ENCODE measurements around the gene HLA-A. TPM values are rescaled to one million over a fixed set of nuclear protein-coding genes. Genes with fewer than 3 reads are reported as not detected.
"Not testable (repeated sequence)": the region's sequence is repeated elsewhere in the genome, so short reads cannot be mapped to it uniquely, and the experiment has no call there.

Gene HLA-A
- total and polyA plus RNA-seq, 7 experiments from 2014 or later: 1,540 to 3,318 (median 1,985) TPM

GRCh38 chr6:29980013-29980412 lies 37.7 kb downstream of the HLA-A start:
- DNase-seq; H3K36me3 ChIP-seq (ENCODE audit: control insufficient read depth in 2 of 3, insufficient read depth in 3 of 3, low read length in 3 of 3); POLR2A ChIA-PET; H3K9me3 ChIP-seq (ENCODE audit: control insufficient read depth in 2 of 3, low read length in 3 of 3); H3K4me3 Mint-ChIP-seq; ATAC-seq; CTCF ChIA-PET; H3K4me3 ChIP-seq (ENCODE audit: low read length); H3K36me3 Mint-ChIP-seq; H3K27ac Mint-ChIP-seq; H3K9me3 Mint-ChIP-seq; intact Hi-C loops (cut with micrococcal nuclease); H3K27ac ChIP-seq (ENCODE audit: low read depth, low read length): not testable (repeated sequence)
- Histone ChIP-seq H3K27me3 (ENCODE audit: control insufficient read depth in 2 of 2, insufficient read depth in 2 of 2, low read length in 2 of 2) (peaks cover 6 to 12% of the 10 kb centered on the region in 2 donors), H3K4me1 (ENCODE audit: control insufficient read depth in 2 of 2, insufficient read depth in 2 of 2, low read length in 2 of 2) (peaks cover 14 to 19% of the 10 kb centered on the region in 2 donors)
- Mint-ChIP-seq H3K27me3 (peaks cover 25 to 57% (median 33%) of the 10 kb centered on the region in 5 donors), H3K4me1 (peaks cover 18 to 25% (median 22%) of the 10 kb centered on the region in 7 donors)

GRCh38 chr6:29980511-29980910 lies 38.2 kb downstream of the HLA-A start:
- H3K27ac Mint-ChIP-seq: no peak overlapping the region
- H3K9me3 Mint-ChIP-seq: peaks cover 0 to 2% (median 0%) of the 10 kb centered on the region in 11 donors
- H3K27me3 ChIP-seq (ENCODE audit: control insufficient read depth in 2 of 2, insufficient read depth in 2 of 2, low read length in 2 of 2): peaks cover 6 to 7% of the 10 kb centered on the region in 2 donors
- peaks cover 20 to 52% (median 28%) of the 10 kb centered on the region in 5 donors for H3K27me3 Mint-ChIP-seq
- H3K9me3 ChIP-seq (ENCODE audit: control insufficient read depth in 2 of 3, low read length in 3 of 3): no peaks in the 10 kb centered on the region
- ChIA-PET POLR2A (no interaction called here), CTCF (no interaction called here)
- H3K4me3 Mint-ChIP-seq: no peak overlapping the region
- no peak overlapping the region for H3K4me3 ChIP-seq (ENCODE audit: low read length)
- H3K4me1 Mint-ChIP-seq: peaks cover 14 to 20% (median 17%) of the 10 kb centered on the region in 7 donors
- H3K4me1 ChIP-seq (ENCODE audit: control insufficient read depth in 2 of 2, insufficient read depth in 2 of 2, low read length in 2 of 2): peaks cover 9 to 14% of the 10 kb centered on the region in 2 donors
- no peaks in the 10 kb centered on the region for H3K36me3 ChIP-seq (ENCODE audit: control insufficient read depth in 2 of 3, insufficient read depth in 3 of 3, low read length in 3 of 3)
- intact Hi-C loops (cut with micrococcal nuclease): no loop called here
- DNase-seq: no peak
- no peak for ATAC-seq
- H3K36me3 Mint-ChIP-seq: peaks cover 0 to 3% (median 0%) of the 10 kb centered on the region in 5 donors
- H3K27ac ChIP-seq (ENCODE audit: low read depth, low read length): no peak overlapping the region

DNA sequence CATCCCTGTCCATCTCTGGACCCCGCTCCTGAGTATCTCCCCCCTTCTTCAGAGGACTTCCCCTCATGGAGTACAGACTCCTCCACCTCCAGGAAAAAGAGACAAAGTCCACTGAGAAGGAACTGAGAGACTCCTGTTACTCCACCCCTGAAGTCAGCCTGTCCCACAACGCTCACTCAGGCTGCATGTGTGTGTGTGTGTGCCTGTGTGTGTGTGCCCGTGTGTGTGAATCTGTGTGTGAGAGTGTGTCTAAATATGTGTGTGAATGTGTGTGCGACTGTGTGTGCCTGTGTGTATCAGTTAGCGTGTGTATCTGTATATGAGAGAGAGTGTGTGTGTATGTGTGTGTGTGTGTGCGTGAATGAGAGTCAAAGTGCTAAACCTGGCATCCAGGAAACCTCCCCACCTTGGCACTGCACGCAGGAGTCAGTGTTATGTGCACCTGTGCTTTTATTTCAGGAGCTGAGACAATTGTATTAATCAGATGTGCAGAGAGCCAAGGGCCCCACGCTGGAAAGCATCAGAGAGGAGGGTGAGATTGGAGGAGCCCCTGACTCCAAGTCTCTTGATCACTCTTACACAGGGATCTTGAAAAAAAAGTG lies 39.0 kb downstream of the HLA-A start:
- intact Hi-C loops (cut with micrococcal nuclease): no loop called here
- H3K4me1 Mint-ChIP-seq: peaks cover 7 to 12% (median 9%) of the 10 kb centered on the region in 7 donors
- no peak for DNase-seq
- H3K27me3 ChIP-seq (ENCODE audit: control insufficient read depth in 2 of 2, insufficient read depth in 2 of 2, low read length in 2 of 2): peaks cover 6% of the 10 kb centered on the region in 2 donors
- H3K36me3 ChIP-seq (ENCODE audit: control insufficient read depth in 2 of 3, insufficient read depth in 3 of 3, low read length in 3 of 3): no peaks in the 10 kb centered on the region
- ChIA-PET CTCF (no interaction called here), POLR2A (interaction anchor here (1.1 kb wide), 1 partner anchor 15 kb away, joined by 7 read pairs; no protein-coding TSS in a partner anchor)
- H3K9me3 ChIP-seq (ENCODE audit: control insufficient read depth in 2 of 3, low read length in 3 of 3): no peaks in the 10 kb centered on the region
- H3K36me3 Mint-ChIP-seq: peaks cover 0 to 3% (median 0%) of the 10 kb centered on the region in 5 donors
- ATAC-seq: no peak
- peaks cover under 1 to 6% of the 10 kb centered on the region in 2 donors for H3K4me1 ChIP-seq (ENCODE audit: control insufficient read depth in 2 of 2, insufficient read depth in 2 of 2, low read length in 2 of 2)
- no peak overlapping the region for H3K4me3 Mint-ChIP-seq
- H3K27me3 Mint-ChIP-seq: peaks cover 13 to 45% (median 22%) of the 10 kb centered on the region in 5 donors
- peaks cover 0 to 2% (median 0%) of the 10 kb centered on the region in 11 donors for H3K9me3 Mint-ChIP-seq
- H3K27ac Mint-ChIP-seq: no peak overlapping the region
- H3K4me3 ChIP-seq (ENCODE audit: low read length): no peak overlapping the region
- no peak overlapping the region for H3K27ac ChIP-seq (ENCODE audit: low read depth, low read length)

- intact Hi-C loops (cut with micrococcal nuclease): no loop called here
Observed at GRCh38 chr6:29982097-29982496, 39.8 kb downstream of the HLA-A start.

GRCh38 chr6:29984232-29984631 lies 41.9 kb downstream of the HLA-A start:
- Histone ChIP-seq H3K27me3 (ENCODE audit: control insufficient read depth in 2 of 2, insufficient read depth in 2 of 2, low read length in 2 of 2) (no peaks in the 10 kb centered on the region), H3K4me1 (ENCODE audit: control insufficient read depth in 2 of 2, insufficient read depth in 2 of 2, low read length in 2 of 2) (no peaks in the 10 kb centered on the region), H3K4me3 (ENCODE audit: low read length) (no peak overlapping the region), H3K9me3 (ENCODE audit: control insufficient read depth in 2 of 3, low read length in 3 of 3) (no peaks in the 10 kb centered on the region), H3K36me3 (ENCODE audit: control insufficient read depth in 2 of 3, insufficient read depth in 3 of 3, low read length in 3 of 3) (no peaks in the 10 kb centered on the region), H3K27ac (ENCODE audit: low read depth, low read length) (no peak overlapping the region)
- ChIA-PET POLR2A (no interaction called here), CTCF (no interaction called here)
- no peak overlapping the region for H3K27ac Mint-ChIP-seq
- intact Hi-C loops (cut with micrococcal nuclease): no loop called here
- peaks cover 0 to 3% (median 0%) of the 10 kb centered on the region in 5 donors for H3K36me3 Mint-ChIP-seq
- no peaks in the 10 kb centered on the region for H3K4me1 Mint-ChIP-seq
- no peak for DNase-seq
- peaks cover 0 to 34% (median 0%) of the 10 kb centered on the region in 5 donors for H3K27me3 Mint-ChIP-seq
- H3K9me3 Mint-ChIP-seq: peaks cover 0 to 1% (median 0%) of the 10 kb centered on the region in 11 donors
- H3K4me3 Mint-ChIP-seq: no peak overlapping the region
- ATAC-seq: no peak

More at GRCh38 chr6:29982097-29982496, 39.8 kb downstream of the HLA-A start:
- Histone ChIP-seq H3K9me3 (ENCODE audit: control insufficient read depth in 2 of 3, low read length in 3 of 3) (no peaks in the 10 kb centered on the region), H3K4me3 (ENCODE audit: low read length) (no peak overlapping the region), H3K4me1 (ENCODE audit: control insufficient read depth in 2 of 2, insufficient read depth in 2 of 2, low read length in 2 of 2) (peaks cover 0 to 3% of the 10 kb centered on the region in 2 donors), H3K27ac (ENCODE audit: low read depth, low read length) (no peak overlapping the region), H3K27me3 (ENCODE audit: control insufficient read depth in 2 of 2, insufficient read depth in 2 of 2, low read length in 2 of 2) (peaks cover 5 to 6% of the 10 kb centered on the region in 2 donors), H3K36me3 (ENCODE audit: control insufficient read depth in 2 of 3, insufficient read depth in 3 of 3, low read length in 3 of 3) (no peaks in the 10 kb centered on the region)
- Mint-ChIP-seq H3K27ac (no peak overlapping the region), H3K4me1 (peaks cover 2 to 5% (median 4%) of the 10 kb centered on the region in 7 donors), H3K27me3 (peaks cover 6 to 40% (median 16%) of the 10 kb centered on the region in 5 donors), H3K36me3 (peaks cover 0 to 2% (median 0%) of the 10 kb centered on the region in 5 donors), H3K9me3 (peaks cover 0 to 1% (median 0%) of the 10 kb centered on the region in 11 donors), H3K4me3 (no peak overlapping the region)
- DNase-seq: no peak
- ChIA-PET CTCF (no interaction called here), POLR2A (interaction anchor here (1.3 kb wide), 1 partner anchor 17 kb away, joined by 4 read pairs; no protein-coding TSS in a partner anchor)
- no peak for ATAC-seq

DNA sequence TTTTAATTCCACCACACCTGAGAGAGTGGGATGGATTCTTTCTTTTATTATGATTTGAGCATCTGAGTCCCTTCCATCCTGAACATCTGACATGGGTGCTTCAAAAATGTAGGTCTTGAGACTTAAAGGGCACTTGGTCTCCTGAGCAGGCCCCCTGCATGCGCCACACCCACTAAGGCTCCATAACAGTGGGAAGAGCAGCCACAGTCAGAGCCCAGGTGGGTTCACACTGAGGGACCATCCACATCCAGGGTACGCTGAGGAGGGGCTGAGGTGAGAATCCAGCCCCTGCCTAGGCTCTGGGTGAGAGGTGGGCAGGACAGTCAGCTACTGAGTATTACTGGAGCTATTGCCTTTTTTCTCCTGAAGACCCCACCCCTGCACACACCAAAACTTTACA lies 42.7 kb downstream of the HLA-A start:
- Mint-ChIP-seq H3K4me3 (no peak overlapping the region), H3K4me1 (no peaks in the 10 kb centered on the region), H3K27me3 (peaks cover 0 to 35% (median 4%) of the 10 kb centered on the region in 5 donors), H3K27ac (no peak overlapping the region), H3K9me3 (peaks cover 0 to 1% (median 0%) of the 10 kb centered on the region in 11 donors), H3K36me3 (peaks cover 0 to 3% (median 0%) of the 10 kb centered on the region in 5 donors)
- Histone ChIP-seq H3K4me3 (ENCODE audit: low read length) (no peak overlapping the region), H3K36me3 (ENCODE audit: control insufficient read depth in 2 of 3, insufficient read depth in 3 of 3, low read length in 3 of 3) (no peaks in the 10 kb centered on the region), H3K27me3 (ENCODE audit: control insufficient read depth in 2 of 2, insufficient read depth in 2 of 2, low read length in 2 of 2) (no peaks in the 10 kb centered on the region), H3K27ac (ENCODE audit: low read depth, low read length) (no peak overlapping the region), H3K9me3 (ENCODE audit: control insufficient read depth in 2 of 3, low read length in 3 of 3) (no peaks in the 10 kb centered on the region), H3K4me1 (ENCODE audit: control insufficient read depth in 2 of 2, insufficient read depth in 2 of 2, low read length in 2 of 2) (no peaks in the 10 kb centered on the region)
- ATAC-seq (no peak), DNase-seq (no peak)
- POLR2A ChIA-PET: interaction anchor here (0.6 to 1.6 kb wide), 4 partner anchors 8 to 174 kb away, joined by 3 to 6 read pairs (median 3); no protein-coding TSS in a partner anchor
- CTCF ChIA-PET: interaction anchor here (0.6 to 1.5 kb wide), 2 partner anchors 8 to 124 kb away, joined by 3 read pairs; no protein-coding TSS in a partner anchor
- intact Hi-C loops (cut with micrococcal nuclease): no loop called here
